NCI-H128 (cell line): ENCODE results near the gene KCNJ2.

Experiments used
- DNase-seq: peaks from one replicate; lab custom pipeline; 2025; ENCODE audit not compliant: unreplicated experiment; lab: John Stamatoyannopoulos, UW

KCNJ2 gene

GRCh38 chr17:70168977-70169708 lies at the start of gene KCNJ2:
TSS of gene KCNJ2 (plus strand) at chr17:70169532. CDS start at chr17:70175040, 5,508 bp downstream.
- peak; percentile 27 for DNase-seq

GRCh38 chr17:70119545-70119944 lies 49.8 kb upstream of the KCNJ2 start:
- DNase-seq, result no peak

- DNase-seq, result no peak
Measured at GRCh38 chr17:70119983-70120382, 49.3 kb upstream of the KCNJ2 start.

DNA sequence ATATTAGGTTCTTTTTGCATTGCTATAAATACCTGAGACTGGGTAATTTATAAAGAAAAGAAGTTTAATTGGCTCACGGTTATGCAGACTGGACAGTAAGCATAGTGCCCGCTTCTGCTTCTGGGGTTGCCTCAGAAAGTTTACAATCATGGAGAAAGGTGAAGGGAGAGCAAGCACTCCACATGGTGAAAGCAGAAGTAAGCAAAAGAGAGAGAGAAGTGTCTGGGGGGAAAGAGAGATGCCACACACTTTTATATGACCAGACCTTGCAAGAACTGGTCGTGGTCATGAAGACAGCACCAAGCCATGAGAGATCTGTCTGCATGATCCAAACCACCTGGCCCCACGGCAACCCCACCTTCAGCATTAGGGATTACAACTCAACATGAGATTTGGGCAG lies 48.9 kb upstream of the KCNJ2 start:
- DNase-seq, result no peak

- DNase-seq, result no peak
Measured at GRCh38 chr17:70121126-70121525, 48.2 kb upstream of the KCNJ2 start.

GRCh38 chr17:70123193-70123592 lies 46.1 kb upstream of the KCNJ2 start:
- DNase-seq, result no peak

DNA sequence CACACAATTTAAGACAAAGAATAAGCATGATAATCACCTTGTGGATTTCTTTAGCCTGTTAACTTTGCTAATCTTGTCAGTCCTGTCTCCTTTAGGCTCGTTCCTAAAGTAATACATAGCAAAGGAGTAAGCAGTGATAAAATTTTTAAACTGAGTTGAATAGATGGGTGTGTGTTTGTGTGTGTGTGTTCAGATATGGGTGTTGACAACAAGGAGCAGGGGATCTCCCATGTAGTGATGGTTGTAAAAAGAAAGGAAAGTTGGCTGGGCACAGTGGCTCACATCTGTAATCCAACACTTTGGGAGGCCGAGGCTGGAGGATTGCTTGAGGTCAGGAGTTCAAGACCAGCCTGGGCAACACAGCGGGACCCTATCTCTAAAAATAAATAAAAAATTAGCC lies 44.6 kb upstream of the KCNJ2 start:
- no peak for DNase-seq

GRCh38 chr17:70127221-70127873 lies 42.0 kb upstream of the KCNJ2 start:
- no peak for DNase-seq

DNA sequence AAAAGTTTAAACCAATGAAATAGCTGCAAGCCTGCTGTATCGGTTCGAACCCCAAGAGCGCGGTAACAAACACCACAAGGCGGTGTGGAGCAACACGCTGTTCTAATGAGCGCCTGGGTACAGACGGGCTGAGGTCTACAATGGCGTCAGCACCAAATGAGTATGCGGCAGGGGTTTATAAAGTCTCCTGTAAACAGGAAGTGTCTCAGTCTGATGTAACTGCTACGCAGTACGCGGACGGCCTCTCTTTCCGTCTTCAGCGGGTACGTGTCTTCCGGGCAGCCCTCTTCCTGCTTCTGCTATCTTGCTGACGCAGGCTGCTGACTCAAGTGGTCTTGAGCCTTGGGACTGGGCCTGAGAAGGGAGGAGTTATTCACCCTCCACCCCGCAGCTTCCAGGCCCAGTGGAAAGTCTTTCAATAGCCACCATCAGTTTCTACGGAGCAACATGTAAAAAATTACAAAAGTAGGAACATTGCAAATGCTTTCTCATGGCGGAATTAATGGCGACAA lies 40.5 kb upstream of the KCNJ2 start:
- DNase-seq, result no peak

DNA sequence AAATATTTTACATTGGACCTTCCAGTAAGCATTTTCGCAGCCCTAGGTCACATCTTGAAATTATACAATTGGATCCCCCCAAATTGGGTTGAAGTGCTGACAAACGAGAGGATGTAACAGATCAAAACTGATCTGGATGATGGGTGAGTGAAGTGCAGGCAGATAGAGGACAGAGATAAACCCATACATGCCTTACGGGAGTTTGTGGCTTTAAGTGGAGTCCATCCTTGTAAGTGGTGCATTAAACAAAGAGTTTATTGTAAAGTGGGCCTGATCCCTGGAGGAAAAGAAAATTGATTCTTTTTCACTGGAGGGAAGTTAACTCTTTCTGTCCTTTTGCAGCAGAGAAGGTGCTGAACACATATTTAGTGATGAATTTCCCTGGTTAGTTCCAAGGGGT lies 39.0 kb upstream of the KCNJ2 start:
- no peak for DNase-seq

GRCh38 chr17:70132505-70132904 lies 36.8 kb upstream of the KCNJ2 start:
- no peak for DNase-seq

GRCh38 chr17:70134042-70134441 lies 35.3 kb upstream of the KCNJ2 start:
- DNase-seq, result no peak

- no peak for DNase-seq
Measured at GRCh38 chr17:70134777-70135176, 34.6 kb upstream of the KCNJ2 start.

DNA sequence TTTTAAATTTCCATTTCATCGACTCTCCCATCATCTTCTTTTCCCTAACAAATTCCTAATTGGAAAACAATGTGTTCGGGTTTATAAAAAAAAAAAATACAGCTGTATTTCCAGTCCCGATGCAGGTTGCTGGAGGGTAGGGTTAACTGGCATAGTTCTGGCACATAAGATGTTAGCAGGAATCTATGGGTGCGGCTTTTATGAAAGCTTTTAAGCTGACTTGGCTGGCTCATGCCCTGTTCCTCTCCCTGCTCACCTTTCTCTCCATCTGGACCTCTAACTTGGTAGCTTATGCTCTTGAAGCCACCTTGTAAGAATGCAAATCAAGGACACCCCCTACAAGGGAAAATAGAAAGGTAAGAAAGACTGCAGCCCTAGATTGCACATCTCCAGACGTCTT lies 33.2 kb upstream of the KCNJ2 start:
- no peak for DNase-seq

DNA sequence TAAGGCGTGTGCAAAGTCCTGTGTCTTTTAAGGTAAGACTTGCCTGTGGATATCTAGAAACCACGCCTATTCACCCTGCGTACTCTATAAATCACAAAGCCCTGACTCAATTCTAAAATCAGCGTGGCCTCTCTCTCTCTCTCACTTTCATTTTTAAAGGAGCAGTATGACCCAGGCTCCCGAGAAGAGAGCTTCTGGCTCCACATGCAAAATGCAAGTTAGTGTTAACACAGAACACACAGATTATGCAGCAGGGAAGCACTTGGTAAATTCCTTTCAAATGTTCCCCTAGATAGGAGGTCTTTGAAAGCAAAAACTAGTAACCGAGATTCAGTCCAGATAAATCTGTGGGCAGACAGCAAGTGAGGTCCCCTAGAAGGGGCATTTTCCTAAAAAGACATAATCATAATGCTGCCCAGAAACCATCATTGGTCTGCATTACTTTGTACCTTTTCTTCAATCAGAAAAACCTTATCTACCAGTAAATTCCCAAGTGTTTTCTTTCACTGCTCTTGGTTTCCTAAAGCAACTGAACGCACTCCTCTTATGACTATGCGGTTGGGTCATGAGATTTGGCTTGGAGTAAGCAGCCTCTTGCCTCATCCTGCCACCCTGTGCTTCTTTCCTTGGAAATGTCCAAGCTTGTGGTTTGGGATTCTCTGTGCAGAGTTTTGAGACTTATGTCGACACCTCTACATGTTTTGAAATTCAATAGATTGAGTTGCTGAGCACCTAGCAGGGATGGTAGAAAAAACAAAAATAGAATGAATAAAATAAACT lies 31.7 kb upstream of the KCNJ2 start:
- no peak for DNase-seq

DNA sequence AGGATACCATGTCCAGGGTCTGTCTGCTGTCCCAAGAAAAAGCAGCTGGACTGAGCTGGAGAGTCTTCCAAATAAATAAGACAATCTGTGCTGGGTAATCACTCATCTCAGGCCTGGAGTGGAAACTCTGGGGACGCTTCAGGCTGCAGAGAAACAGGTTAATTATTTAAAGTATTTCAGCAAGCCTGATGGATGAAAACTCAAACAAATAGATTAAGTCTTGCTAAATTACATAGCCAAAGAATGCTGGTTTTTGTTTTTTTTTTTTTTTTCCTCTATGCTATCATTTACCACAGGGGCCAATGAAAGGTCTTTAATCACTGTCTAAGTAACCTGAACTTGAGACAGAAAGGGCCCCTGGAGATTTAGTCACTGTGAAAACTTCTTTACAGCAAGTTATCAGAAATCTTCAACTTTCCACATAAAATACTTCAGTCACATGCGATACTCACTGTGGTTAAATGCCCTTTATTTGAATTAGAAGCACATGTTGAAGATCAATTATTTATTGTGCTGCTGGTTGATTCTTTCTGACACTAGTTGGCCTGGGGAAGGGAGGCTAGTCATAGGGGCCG lies 31.0 kb upstream of the KCNJ2 start:
- DNase-seq, result no peak

DNA sequence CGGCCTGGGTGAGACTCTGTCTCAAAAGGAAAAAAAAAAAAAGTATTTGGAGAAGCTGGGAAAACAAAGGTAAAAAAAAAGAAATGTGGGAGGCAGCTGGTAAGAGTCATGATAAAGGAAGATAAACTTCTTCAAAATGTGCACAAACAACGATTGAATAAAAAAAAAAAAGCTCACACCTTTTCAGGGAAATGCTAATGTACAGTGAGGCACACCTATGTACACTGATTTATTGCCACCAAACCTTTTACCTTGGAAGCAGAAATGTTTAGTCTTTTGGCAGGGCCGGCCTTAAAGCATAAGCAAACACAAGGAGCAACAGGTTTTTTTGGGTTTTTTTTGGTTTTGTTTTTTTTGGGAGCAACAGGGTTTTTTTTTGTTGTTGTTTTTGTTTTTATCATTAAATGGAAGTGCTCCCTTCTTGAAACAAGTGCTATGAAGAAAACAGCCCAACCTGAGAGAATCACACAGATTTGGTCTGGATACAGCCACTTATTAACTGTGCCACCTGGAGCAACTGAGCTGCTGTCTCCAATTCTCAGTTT lies 29.8 kb upstream of the KCNJ2 start:
- DNase-seq, result no peak

DNA sequence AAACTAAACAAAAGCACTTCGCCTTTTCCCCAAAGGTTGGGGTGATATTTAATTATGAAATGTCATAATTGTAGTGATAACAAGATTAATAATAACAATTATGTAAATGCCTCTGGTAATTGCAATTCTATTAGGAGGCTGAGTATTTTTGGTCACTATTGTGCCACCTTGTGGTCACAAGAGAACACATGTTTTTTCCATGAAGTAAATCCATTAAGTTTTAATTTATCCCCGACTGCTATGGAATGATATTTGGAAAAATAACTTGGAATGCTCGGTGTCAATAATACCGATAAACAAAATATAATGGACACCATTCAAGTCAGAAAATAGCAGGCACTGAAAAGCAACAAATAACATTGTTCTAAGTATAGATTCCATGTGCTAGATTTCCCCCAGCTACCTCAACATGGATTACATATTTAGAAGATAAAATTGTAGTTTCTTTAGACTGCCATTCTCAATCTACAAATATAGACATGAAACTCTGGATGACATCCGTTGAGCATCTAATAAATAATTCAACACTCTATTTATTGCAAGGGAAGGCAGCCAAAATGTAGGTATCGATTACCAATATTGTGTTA lies 25.0 kb upstream of the KCNJ2 start:
- no peak for DNase-seq

DNA sequence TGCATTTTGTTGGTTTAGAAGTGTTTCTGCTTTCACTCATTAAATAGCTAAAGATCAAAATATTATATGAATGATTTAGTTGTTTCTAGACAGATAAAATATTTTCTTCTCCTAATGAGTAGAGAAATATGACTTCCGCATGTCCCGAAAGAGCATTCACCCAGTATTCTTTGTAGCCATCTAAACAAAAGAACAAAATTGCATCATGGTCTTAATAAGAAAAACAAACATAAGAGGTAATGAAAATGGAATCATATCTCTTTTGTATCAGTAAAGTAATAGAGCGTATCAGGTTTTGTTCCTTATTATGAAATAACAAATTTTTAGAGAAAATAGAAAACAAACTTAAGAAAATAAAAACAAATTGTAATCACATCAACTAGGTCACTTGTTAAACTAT lies 16.1 kb upstream of the KCNJ2 start:
- DNase-seq, result no peak

GRCh38 chr17:70157151-70157550 lies 12.2 kb upstream of the KCNJ2 start:
- no peak for DNase-seq

DNA sequence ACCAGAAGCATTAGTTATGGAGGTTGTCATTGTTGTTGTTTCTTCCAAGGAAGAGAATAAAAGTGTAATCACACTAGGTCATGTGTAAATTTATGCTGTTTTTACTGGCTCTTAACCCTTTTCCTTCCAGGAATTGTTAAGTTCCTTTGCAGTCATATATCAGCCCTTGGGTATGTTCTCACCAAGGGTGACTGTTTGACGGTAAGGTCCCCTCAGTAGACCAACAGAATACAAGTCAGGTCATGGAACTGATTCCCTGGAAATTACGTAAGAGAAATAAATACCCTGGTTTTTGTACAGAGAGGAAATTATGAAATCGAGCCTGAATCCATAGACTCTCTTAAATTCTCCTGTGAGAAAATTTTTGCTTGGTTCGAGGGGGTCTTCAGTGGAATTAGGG lies 11.2 kb upstream of the KCNJ2 start:
- no peak for DNase-seq
